ENCODE measurements around the gene ASAH2B. TPM values are rescaled to one million over a fixed set of nuclear protein-coding genes. Genes with fewer than 3 reads are reported as not detected.
"Not testable (repeated sequence)": the region's sequence is repeated elsewhere in the genome, so short reads cannot be mapped to it uniquely, and the experiment has no call there.

ASAH2B gene
- total RNA-seq, 1 experiment from 2014 or later = 9.4 TPM

- BruUV-seq (replicated peaks); H3K4me1 Mint-ChIP-seq (ENCODE audit: low read depth, unreplicated experiment); H3K4me3 ChIP-seq (ENCODE audit: low read depth, low read length); H3K27me3 Mint-ChIP-seq (ENCODE audit: insufficient read depth, unreplicated experiment); POLR2A ChIA-PET; intact Hi-C loops (cut with micrococcal nuclease; ENCODE audit: unreplicated experiment); H3K4me3 Mint-ChIP-seq (ENCODE audit: unreplicated experiment); H3K9me3 ChIP-seq; DNase-seq; H3K36me3 ChIP-seq (ENCODE audit: control insufficient read depth, insufficient read depth, low read length); H3K36me3 Mint-ChIP-seq (ENCODE audit: insufficient read depth, unreplicated experiment); H3K9me3 Mint-ChIP-seq (ENCODE audit: unreplicated experiment); H3K27me3 ChIP-seq (replicated peaks; ENCODE audit: control insufficient read depth, insufficient read depth, low read length); CTCF ChIA-PET; H3K27ac Mint-ChIP-seq (ENCODE audit: unreplicated experiment); H3K4me1 ChIP-seq: not testable (repeated sequence)
Observed at GRCh38 chr10:50710241-50710640, 29.5 kb upstream of the ASAH2B start.

DNA sequence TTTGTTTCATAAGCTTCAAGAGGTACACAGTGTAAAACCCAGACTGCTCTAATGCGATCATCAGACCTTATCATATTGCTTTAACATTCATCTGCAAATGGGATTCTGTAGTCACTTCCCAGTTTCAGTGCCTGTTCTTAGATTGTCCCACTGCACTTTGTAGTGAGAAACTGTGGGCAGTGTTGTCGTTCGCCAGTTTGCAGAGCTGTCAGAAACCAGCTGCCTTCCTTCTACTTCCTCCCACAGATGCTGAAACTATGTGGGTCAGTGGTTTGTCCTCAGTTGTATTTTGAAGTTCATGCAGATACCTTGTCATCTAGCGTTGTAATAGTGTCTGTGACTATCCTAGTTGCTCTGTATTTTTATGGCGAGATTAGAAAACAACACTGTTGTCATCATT lies 15.9 kb upstream of the ASAH2B start:
- POLR2A ChIA-PET; DNase-seq; H3K9me3 ChIP-seq; H3K27ac Mint-ChIP-seq (ENCODE audit: unreplicated experiment); H3K4me1 Mint-ChIP-seq (ENCODE audit: low read depth, unreplicated experiment); H3K4me3 ChIP-seq (ENCODE audit: low read depth, low read length); H3K27me3 ChIP-seq (replicated peaks; ENCODE audit: control insufficient read depth, insufficient read depth, low read length); intact Hi-C loops (cut with micrococcal nuclease; ENCODE audit: unreplicated experiment); H3K36me3 Mint-ChIP-seq (ENCODE audit: insufficient read depth, unreplicated experiment); BruUV-seq (replicated peaks); H3K4me1 ChIP-seq; CTCF ChIA-PET; H3K36me3 ChIP-seq (ENCODE audit: control insufficient read depth, insufficient read depth, low read length); H3K9me3 Mint-ChIP-seq (ENCODE audit: unreplicated experiment); H3K4me3 Mint-ChIP-seq (ENCODE audit: unreplicated experiment): not testable (repeated sequence)
- H3K27me3 Mint-ChIP-seq (ENCODE audit: insufficient read depth, unreplicated experiment) = peaks cover 24% of the 10 kb centered on the region

DNA sequence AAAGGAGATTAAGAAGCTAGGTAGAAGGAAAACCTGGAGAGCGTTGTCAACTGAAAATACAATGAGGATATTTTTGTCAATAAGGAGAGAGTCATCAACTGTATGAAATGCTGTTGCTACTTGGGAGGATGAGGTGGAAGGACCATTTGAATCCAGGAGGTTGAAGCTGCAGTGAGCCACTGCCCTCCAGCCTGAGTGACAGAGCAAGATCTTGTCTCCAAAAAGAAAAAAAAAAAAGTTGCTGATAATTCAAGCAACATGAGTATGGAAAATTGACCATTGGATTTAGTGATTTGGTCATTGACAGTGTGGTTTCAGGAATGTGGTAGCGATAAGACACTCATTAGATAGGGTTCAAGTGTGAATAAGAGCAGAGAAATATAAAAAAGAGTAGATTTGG lies 11.6 kb upstream of the ASAH2B start:
- peaks cover 23% of the 10 kb centered on the region for H3K27me3 Mint-ChIP-seq (ENCODE audit: insufficient read depth, unreplicated experiment)
- H3K27me3 ChIP-seq (replicated peaks; ENCODE audit: control insufficient read depth, insufficient read depth, low read length); DNase-seq; H3K36me3 Mint-ChIP-seq (ENCODE audit: insufficient read depth, unreplicated experiment); H3K9me3 Mint-ChIP-seq (ENCODE audit: unreplicated experiment); H3K36me3 ChIP-seq (ENCODE audit: control insufficient read depth, insufficient read depth, low read length); intact Hi-C loops (cut with micrococcal nuclease; ENCODE audit: unreplicated experiment); POLR2A ChIA-PET; H3K4me3 ChIP-seq (ENCODE audit: low read depth, low read length); H3K4me3 Mint-ChIP-seq (ENCODE audit: unreplicated experiment); BruUV-seq (replicated peaks); H3K4me1 Mint-ChIP-seq (ENCODE audit: low read depth, unreplicated experiment); H3K27ac Mint-ChIP-seq (ENCODE audit: unreplicated experiment); H3K4me1 ChIP-seq; CTCF ChIA-PET; H3K9me3 ChIP-seq: not testable (repeated sequence)

DNA sequence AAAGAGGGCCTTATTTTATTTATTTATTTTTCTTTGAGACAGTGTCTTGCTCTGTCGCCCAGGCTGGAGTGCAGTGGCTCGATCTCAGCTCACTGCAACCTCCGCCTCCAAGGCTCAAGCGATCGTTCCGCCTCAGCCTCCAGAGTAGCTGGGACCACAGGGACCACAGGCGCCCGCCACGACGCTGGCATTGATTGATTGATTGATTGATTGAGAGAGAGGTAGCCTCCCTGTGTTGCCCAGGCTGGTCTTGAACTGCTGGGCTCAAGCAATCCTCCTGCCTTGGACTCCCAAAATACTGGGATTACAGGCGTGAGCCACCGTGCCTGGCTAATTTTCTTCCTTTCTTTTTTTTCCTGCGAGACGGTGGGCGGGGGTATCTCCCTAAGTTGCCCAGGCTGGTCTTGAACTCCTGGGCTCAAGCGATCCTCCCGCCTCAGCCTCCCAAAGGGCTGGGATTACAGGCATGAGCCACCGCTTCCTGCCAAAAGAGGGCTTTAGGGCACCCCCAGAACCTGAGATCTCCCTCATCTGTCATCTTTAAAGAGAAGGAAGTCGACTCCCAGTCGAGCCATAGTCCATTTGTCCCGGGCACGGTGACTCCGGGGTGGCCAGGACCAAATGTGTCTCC lies 634 bp upstream of the ASAH2B start:
- Mint-ChIP-seq H3K27ac (ENCODE audit: unreplicated experiment) (peak overlapping the region; percentile 97), H3K4me3 (ENCODE audit: unreplicated experiment) (peak overlapping the region; percentile 95)
- POLR2A ChIA-PET; H3K36me3 Mint-ChIP-seq (ENCODE audit: insufficient read depth, unreplicated experiment); H3K4me1 ChIP-seq; intact Hi-C loops (cut with micrococcal nuclease; ENCODE audit: unreplicated experiment); H3K27me3 Mint-ChIP-seq (ENCODE audit: insufficient read depth, unreplicated experiment); BruUV-seq (replicated peaks); H3K9me3 Mint-ChIP-seq (ENCODE audit: unreplicated experiment); H3K9me3 ChIP-seq; DNase-seq; H3K27me3 ChIP-seq (replicated peaks; ENCODE audit: control insufficient read depth, insufficient read depth, low read length); H3K4me1 Mint-ChIP-seq (ENCODE audit: low read depth, unreplicated experiment); H3K36me3 ChIP-seq (ENCODE audit: control insufficient read depth, insufficient read depth, low read length): not testable (repeated sequence)
- H3K4me3 ChIP-seq (ENCODE audit: low read depth, low read length) = peak overlapping the region; percentile 88
- CTCF ChIA-PET = interaction anchor here (1.1 kb wide), 1 partner anchor 79 kb away, joined by 4 read pairs; no protein-coding TSS in a partner anchor

DNA sequence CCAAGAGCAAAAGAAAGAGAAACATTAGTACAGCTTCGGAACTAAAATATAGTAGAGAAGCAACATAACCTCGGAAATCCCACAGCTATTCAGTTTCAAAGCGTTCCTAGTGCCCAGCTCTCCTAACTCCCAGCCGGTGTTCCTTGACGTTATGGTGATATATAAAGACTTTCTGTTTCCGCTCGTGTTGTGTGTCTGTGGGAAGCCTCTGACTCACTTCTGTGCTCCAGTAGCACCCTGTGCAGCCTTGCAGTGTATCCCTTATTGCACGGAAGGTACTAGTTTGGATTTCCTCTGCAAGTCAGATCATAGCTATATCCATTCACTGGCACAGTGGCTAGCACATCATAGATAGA lies 535 bp downstream of the ASAH2B start:
- DNase-seq = peak in 1 of 2 experiments; percentile 32
- peak overlapping the region; percentile 95 for H3K4me3 Mint-ChIP-seq (ENCODE audit: unreplicated experiment)
- no peaks in the 10 kb centered on the region for H3K9me3 Mint-ChIP-seq (ENCODE audit: unreplicated experiment)
- CTCF ChIA-PET = interaction anchor here (1.1 kb wide), 1 partner anchor 80 kb away, joined by 4 read pairs; no protein-coding TSS in a partner anchor
- H3K36me3 ChIP-seq (ENCODE audit: control insufficient read depth, insufficient read depth, low read length) = no peaks in the 10 kb centered on the region
- peak overlapping the region; percentile 97 for H3K27ac Mint-ChIP-seq (ENCODE audit: unreplicated experiment)
- peaks cover 7% of the 10 kb centered on the region for H3K4me1 Mint-ChIP-seq (ENCODE audit: low read depth, unreplicated experiment)
- no peak for TF ChIP-seq CTCF (IDR thresholded peaks at IDR 0.05; ENCODE audit: insufficient read depth in 1 of 2, low read depth in 1 of 2, low read length in 1 of 2, severe bottlenecking in 1 of 2, unreplicated experiment in 1 of 2)
- BruUV-seq (replicated peaks) = TSS peak; percentile 55
- peaks cover 3% of the 10 kb centered on the region for H3K27me3 Mint-ChIP-seq (ENCODE audit: insufficient read depth, unreplicated experiment)
- no peaks in the 10 kb centered on the region for H3K27me3 ChIP-seq (replicated peaks; ENCODE audit: control insufficient read depth, insufficient read depth, low read length)
- H3K4me1 ChIP-seq = 0 out of 2 replicates have a peak, but pooled peaks cover 6% of the 10 kb centered on the region
- intact Hi-C loops (cut with micrococcal nuclease; ENCODE audit: unreplicated experiment) = no loop called here
- H3K36me3 Mint-ChIP-seq (ENCODE audit: insufficient read depth, unreplicated experiment) = peaks cover 9% of the 10 kb centered on the region
- peak overlapping the region; percentile 88 for H3K4me3 ChIP-seq (ENCODE audit: low read depth, low read length)
- no peaks in the 10 kb centered on the region for H3K9me3 ChIP-seq
- POLR2A ChIA-PET = no interaction called here

GRCh38 chr10:50742820-50743219 lies 3.1 kb downstream of the ASAH2B start:
- H3K27me3 ChIP-seq (replicated peaks; ENCODE audit: control insufficient read depth, insufficient read depth, low read length); intact Hi-C loops (cut with micrococcal nuclease; ENCODE audit: unreplicated experiment); H3K27me3 Mint-ChIP-seq (ENCODE audit: insufficient read depth, unreplicated experiment); H3K4me1 Mint-ChIP-seq (ENCODE audit: low read depth, unreplicated experiment); H3K4me1 ChIP-seq; H3K36me3 Mint-ChIP-seq (ENCODE audit: insufficient read depth, unreplicated experiment); CTCF ChIA-PET; H3K36me3 ChIP-seq (ENCODE audit: control insufficient read depth, insufficient read depth, low read length); DNase-seq; H3K27ac Mint-ChIP-seq (ENCODE audit: unreplicated experiment); H3K4me3 Mint-ChIP-seq (ENCODE audit: unreplicated experiment); H3K9me3 Mint-ChIP-seq (ENCODE audit: unreplicated experiment); H3K4me3 ChIP-seq (ENCODE audit: low read depth, low read length); BruUV-seq (replicated peaks); H3K9me3 ChIP-seq; POLR2A ChIA-PET: not testable (repeated sequence)
